Kasumi-1 (cell line): Measurements from ENCODE around the gene TMEM131L.

ENCODE experiments used
- DNase-seq, 2 experiments: peaks; one replicate each; lab custom pipeline; 2025; lab: John Stamatoyannopoulos, UW

Gene TMEM131L

DNA sequence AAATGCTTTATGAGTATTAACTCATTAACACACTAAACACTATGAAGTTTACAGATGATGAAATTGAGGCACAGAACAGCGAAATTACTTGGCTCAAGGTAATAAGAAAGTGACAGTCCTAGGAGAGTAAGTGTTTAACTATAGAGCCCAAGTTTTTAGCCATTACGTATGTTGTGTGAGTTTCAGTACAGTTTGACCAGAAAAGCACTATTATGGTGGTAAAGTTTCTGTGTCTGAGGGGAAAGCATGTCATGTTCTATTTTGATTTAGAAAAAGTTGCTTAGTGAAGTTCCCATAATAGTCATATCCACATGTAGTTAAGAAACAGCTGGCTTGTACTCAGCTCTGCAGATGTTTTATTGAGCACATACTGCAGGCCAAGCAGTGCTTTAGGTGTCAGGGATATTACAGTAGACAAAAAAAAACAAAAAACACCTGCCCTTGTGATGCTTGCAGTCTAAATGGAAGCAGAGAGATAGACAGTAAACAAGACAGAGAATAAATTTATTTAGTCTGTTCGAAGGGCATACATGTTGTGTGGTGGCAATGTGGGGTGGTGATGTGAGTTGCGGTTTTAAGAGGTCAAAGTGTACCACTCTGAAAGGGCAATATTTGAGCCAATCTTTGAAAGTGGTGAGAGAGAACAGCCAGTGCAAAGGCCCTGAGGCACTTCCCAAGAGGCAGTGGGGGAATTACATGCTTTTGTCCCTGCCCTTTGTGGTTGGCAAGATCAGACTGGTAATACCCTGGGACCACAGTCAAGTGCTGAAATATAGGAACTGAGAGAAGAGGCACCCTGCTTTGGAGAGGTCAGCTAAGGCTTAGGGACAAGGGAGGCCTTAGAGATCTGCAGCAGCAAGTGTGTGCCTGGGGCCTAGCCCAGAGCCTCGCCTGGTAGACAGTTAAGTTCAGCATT, 6.2 kb downstream of the TMEM131L start:
- no peak for DNase-seq

DNA sequence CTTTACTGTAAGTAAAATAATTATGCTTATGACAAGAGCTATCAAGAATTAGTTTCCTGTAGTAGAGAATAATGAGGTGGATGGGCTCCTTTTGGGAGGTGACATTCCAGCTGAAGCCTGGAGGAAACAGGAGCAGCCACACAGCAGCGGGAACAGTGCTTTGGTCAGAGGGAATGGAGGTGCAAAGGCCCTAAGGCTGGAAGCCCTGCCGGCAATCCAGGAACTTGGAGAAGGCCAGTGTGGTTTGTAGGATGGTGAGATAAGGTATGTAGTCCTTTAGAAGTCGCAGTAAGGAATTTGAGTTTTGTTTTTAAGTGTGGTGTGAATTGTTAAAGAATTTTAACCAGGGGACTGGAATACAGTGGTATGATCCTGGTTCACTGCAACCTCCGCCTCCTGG, 8.1 kb downstream of the TMEM131L start:
- DNase-seq = no peak

DNA sequence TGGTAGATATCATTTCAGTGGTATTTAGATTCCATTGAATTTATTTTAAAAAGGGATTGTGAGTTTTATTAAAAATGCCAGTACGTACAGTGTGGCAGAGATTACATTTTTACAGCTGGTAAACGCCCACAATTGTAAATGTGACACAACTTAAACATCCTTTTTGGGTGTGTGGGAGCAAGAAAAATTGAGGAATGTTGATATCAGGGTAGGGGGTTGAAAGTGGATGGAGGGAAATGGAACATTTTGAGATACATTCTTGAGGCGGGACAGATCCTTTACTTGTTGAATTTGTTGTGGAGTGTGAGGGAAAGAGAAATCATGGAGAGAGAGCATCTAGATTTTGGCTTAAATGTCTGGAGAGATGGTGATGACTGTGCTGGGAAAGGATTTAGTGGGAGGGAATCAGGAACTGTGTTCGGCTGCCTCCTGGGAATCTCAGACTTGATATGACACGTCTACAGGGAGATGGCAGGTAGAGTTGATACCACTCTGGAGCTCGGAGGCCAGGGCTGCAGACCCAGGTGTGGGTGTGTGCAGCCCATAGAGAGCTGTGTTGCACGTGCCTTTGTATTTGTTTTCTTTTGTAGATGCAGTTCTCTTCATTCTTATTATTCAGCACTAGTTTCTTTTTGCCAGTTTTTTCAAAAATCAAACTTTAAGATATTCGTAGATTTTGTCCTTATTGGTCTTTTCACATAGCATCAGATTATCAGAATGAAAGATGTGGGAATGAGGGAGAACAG, 10.8 kb downstream of the TMEM131L start:
- DNase-seq = no peak

DNA sequence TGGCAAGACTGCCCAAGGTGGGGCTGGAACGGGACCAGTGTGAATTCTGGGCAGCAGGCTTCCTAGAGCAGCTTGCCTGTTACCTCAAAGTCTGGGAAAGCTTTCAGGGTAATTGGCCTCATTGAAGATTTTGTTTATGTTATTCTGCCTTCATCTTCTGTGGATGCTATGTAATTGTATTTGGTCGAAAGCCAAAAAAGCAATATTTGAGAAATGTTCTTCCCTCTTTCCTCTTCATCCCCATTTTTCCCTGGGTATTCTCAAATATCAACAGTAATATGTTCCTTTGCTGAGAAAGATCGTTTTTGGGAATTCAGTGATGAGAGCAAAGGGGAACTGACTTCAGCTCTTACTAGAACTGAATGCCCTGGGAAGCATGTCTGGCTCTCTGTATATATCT, 12.9 kb downstream of the TMEM131L start:
- DNase-seq = no peak

DNA sequence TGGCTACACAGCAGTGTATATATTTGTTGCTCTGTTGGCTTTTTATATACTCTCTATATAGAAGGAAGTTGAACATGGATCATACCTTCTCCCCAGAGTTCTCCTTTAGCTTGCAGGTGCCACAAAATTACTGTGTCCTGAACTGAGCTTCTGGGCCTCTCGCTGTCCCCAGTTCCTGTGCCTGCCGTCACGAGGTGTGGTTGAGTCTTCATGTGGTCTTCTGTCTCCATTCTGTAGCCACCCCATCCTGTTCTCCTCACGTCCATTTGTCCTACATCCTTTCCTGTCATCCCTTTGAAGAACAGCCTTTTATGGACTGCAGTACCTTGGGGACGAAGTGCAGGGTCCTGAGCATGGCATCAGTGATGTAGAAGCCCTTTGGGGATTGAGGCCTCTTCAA, 14.5 kb downstream of the TMEM131L start:
- no peak for DNase-seq

DNA sequence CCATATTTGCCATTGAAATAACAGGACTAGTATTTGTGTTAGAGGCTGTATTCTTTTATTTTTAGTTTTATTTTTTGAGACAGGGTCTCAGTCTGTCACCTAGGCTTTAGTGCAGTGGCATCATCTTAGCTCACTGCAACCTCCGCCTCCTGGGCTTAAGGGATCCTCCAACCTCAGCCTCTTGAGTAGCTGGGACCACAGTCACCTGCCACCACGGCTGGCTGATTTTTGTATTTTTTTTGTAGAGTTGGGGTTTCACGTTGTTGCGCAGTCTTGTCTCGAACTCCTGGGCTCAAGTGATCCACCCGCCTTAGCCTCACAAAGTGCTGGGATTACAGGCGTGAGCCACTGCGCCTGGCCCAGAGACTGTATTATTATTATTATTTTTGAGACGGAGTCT, 15.3 kb downstream of the TMEM131L start:
- DNase-seq = no peak

DNA sequence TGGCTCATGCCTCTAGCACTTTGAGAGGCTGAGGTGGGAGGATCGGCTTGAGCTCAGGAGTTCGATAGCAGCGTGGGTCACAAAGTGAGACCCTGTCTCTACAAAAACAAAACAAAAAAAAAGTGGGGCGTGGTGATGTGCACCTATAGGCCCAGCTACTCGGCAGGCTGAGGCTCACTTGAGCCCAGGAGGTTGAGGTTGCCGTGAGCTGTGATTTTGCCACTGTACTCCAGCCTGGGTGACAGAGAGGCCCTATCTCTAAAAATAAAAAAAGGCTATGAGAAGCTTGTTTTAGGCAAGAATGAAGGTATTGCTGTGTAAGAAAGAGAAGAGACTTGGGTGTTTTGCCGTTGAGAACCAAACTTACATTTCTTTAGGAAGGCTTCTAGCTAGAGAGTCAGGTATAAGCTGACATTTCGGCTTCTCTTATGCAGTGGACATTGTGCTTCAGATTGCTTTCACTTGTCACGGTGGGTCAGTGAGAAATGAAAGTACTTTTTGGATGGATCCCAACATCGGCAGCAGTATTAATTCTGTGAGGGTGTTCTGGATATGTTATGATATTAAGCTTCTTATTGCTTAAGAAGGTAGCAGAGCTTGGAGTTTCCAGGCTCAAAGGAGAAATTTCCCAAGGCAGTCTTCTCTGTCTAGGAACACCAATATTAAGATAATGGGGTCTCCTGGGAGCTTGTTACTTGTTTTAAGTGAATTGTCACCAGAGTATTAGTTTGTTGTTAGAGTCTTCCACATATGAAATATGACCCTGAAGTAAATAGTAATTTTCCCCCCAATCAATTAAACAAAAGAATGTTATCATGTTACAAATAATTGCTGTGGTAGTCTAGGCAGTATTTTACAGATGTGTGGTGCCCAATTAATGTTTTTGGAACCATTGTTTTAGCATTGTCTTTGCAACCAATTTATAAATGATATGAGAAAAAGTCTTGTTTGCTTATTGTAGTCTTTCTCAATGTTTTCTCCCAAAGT, 17.6 kb downstream of the TMEM131L start:
- DNase-seq = no peak

DNA sequence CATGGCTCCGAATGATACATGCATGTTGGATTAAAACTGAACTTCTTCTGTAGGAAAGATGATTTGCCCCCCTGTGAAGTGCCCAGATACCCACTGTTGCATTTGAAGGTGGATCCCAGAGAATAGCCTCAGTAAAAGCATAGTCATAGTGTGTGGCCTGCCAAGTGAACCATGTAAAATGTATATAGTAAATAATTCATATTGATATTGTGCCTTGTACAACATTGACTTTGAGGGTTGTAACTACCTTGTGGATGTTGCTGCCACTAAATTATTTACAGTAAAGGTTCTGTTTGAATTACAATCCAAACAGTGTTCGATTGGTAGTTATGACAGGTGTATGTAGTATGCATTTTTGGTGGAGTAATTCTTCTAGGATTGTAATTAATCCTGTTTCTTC, 19.2 kb downstream of the TMEM131L start:
- no peak for DNase-seq

DNA sequence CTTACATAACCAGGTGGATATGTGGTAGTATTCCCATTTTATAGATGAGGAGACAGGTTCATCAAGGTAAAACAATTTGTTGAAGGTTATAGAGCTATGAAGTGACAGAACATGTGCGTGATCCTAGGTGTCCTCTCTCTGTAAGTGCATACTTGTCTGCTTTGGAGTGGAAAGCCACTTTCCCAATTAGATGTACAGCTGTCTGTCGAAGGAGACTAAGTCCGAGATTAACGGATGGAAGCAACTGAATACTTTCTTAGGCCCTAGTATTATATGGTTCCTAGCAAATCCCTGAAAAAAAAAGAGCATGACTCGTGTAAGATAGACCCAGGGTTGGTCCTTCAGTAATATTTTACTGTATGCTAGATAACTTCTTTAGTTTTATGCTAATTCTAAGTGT, 19.7 kb downstream of the TMEM131L start:
- DNase-seq = no peak

DNA sequence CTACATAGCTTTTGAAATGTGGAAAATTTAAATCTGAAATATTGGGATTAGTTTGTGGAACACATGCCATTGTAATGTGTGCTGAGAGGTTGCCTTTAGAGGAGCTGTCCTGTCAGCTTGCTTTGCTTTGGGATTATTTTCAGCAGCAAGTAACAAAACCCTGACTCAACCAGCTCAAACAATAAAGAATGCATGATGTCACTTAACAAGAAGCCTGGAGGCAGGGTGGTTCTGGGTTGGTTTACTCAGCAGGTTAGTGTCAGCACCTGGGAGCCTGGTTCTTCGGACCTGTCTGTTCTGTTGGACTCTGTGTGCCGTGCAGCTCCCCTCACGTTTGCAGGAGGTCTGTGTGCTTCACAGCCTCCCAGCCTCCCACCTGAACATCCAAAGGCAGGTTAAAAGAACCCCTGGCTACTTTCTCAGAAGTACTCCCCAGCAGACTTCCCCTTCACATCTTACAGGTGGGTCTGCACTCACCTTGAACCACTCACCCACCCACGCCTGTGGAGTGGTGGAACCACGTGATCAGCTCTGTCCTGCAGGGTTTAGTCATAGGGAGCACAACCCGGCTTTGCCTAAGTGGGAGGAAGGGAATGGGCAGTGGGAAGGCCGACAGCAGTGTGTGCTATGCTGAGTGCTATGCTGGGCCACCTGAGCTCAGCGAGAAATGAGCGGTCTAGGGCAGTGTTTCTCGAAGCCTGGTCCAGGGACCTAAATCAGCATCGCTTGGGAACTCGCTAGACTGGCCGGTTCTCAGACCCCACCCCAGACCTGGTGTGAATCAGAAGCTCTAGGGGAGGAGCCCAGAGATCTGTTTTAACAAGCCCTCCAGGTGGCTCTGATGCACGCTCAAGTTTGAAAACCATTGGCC, 20.4 kb downstream of the TMEM131L start:
- no peak for DNase-seq

DNA sequence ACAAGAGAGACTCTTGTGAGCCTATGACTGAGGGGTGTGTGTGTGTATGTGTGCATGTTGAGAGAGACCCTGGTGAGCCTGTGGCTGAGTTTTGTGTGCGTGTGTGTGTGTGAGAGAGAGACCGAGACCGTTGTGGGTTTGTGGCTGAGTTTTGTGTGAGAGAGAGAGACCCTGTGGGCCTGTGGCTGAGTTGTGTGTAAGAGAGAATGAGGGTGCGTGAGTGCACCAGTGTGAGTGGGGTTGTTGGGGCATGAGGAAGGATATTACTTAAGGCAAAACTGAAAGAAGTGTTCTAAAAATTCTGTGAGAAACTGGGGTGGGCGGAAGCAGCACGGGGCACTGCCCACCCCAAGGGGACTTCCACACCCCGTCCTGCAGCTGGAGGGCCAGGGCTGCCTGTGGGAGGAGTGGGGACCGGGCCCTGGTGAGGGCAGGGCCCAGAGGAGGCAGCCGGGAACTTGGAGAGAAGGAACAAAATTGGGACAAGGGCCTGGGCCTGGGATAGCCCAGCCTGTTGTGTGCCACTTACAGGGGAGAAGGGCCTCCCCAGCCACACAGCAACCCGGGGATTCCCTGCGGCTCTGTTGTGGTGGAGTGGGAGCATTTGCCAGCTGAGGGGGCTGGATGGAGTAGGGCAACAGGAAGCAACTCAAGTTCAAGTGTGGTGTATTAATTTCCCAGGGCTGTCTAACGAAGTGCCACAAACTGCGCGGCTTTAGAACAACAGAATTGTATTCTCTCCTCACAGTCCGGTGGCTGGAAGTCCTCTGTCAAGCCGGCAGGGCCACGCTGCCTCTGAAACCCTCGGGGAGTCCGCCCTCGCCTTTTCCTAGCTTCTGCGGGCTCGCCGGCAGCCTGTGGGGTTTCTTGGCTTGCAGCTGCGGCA, 22.1 kb downstream of the TMEM131L start:
- DNase-seq = peak; percentile 65 to 74

DNA sequence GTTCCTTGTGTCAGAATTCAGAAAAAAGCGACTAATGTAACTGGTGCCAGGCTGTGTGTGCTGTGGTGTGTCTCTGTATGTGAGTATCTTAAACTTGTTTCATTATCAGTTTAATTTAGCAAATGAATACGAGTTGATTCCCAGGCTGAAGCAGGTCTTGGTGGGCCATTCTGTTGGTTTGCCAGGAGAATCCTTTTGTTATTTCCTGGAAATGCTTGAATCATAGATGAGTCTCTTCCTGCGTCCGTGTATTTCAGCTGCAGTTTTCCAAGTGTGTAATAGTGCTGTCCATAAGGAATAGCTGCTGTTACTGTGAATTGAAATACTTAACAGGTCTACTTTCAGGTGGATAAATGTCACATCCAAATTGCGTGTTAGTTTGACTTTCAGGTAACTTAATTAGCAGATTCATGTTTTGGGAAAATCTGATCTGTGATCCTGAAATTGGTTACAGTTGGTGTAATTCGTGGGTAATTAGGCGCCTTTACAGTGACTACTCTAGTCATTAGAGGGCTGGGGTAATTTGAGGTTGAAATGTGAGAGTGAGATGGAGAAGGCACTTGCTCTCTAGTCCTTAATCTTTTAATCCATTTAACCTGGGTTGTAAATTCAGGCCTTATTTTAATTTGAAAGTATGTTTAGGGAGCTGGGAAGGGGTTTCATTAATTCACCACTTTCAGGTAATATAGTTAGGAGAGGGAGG, 23.8 kb downstream of the TMEM131L start:
- no peak for DNase-seq

DNA sequence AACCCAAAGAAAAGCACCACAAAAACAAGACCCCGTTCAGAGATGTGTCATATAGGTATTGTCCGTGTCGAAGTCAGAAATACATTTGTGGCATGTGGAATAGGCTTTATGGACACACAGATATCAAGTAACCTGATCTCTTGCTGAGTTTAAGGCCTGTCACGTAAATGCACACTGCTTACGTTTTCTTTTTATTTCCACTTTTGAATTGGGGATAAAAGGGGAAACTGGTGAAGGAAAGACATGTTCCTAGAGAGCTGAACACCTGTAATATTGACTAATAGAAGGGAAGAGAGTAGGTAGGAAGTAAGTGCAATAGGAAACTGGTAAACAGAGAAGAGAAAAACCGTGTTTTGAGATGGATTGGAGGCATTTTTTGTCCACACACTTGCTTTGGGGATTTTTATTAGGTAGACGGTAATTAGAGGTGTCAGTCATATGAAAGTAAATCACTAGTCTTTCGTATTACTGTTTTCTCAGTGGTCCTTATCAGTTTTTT, 24.9 kb downstream of the TMEM131L start:
- DNase-seq = no peak

DNA sequence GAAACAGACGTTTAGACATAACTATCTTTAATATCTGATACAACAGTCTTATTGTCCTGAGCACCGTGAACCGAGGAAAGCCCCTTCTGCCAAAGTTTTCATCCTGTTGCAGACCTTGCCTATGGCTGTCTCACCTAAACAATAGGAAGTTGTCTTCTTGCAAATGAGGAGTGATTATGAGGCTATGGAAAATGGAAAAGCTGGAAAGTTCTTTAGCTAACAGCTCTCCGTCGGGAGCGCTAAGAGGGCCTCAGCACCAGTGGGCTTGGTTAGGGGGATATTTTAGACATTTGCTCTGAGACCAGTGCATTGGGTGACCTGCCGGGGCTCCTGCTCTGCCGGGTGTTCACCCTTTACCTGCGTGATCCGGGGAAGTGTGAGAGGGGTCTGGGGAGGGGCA, 28.4 kb downstream of the TMEM131L start:
- no peak for DNase-seq

DNA sequence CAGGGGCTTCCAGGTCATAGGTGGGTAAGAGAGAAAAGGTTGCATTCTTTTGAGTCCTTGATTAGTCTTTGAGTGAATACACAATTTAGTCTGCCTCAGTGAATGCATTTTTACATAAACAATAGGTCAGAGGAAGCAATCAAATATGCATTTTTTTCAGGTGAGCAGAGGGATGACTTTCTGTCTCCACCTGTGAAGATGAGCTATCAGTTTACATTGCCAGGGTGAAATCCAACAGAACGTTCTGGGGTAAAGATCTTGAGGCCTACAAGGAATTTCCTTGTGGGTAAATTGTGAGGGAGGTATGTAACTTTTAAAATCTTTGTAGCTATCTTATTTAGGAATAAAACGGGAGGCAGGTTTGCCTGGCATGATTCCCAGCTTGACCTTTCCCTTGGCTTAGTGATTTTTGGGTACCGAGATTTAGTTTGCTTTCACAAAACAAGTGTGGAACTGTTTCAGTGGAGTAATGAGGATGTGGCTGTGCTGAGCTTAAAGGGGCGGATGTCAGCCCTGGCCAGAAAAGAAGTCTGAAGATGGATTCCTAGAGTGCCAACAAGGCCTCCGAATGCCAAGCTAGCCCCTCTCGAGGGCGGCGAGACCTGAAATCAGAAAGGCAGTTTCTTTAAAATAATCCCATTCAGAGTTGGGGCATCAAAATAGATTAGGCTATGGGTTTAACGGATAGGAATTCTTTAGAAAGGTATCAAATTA, 29.5 kb downstream of the TMEM131L start:
- DNase-seq = no peak

DNA sequence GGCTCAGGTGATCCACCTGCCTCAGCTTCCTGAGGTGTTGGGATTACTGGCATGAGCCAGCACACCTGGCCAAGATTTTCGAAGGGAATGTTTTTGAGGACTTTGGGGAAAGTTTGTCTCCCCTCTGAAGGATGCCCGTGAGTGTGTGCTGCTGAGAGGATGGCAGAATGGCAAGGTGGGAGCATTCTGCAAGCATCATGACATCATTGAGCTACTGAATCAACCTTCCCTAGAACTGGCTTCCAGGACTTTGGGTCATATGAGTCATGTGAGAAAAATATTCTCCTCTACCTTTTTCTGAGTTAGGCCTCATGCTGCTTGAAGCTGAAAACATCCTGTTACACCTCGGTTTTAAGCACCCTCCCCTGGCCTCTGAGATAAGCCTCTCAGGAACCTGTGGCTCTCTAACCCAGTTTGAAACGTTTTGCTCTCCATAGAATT, 31.0 kb downstream of the TMEM131L start:
- DNase-seq = no peak

DNA sequence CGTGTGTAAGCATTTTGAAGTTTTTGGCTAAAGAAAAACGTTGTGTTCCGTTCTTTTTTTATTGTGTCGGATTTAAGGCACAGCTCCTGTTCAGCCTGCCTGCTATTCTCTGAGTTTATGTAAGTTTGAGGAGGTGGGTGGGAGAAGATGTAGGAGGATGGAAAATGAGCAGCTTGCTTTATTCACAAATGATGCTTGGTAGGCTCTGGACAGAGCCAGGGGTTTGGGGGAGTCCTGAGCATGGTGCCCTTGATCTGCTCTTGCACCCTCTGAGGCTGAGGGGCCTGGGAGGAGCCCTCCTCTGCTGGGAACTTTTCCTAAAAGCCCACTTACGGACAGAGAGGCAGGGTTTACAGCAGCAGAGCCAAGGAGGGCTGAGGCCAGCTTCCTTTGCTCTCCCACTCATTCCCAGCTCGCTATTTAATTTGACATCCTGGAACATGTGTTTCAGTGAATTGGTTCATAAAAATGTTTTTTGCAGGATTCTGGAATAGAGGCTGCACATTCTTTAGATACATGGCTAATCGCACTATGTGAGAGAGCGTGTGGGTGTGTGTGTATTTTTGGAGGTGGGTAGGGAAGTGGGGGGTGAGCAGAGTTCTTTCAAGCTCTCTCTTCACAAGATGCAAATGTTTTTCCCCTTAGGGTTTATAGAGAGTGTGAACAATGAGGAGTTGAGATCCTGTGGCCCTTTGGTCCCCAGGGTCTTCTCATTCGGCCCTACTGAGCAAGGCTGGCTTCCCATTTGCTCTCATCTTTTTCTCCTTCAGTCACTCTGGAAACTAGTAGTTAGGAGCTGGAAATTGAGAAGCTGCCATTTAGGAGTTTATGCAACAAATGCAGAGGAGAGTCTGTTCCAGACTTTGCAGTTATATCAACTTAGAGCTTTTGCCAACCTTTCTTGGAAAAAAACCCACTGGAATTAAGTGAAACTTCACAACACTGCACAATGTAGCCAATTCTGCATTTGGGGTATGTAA, 32.1 kb downstream of the TMEM131L start:
- no peak for DNase-seq
